CD4-positive, alpha-beta T cell treated with Interferon gamma for 1 hour (primary cell): Measurements from ENCODE around the gene NALF2.
A peak's percentile ranks its signal among the peaks of the same experiment; 100 is the strongest.

Experiments used
- DNase-seq: peaks from one replicate; pipeline ENCODE4 v3.0.0-alpha.2; 2020

The NALF2 gene

DNA sequence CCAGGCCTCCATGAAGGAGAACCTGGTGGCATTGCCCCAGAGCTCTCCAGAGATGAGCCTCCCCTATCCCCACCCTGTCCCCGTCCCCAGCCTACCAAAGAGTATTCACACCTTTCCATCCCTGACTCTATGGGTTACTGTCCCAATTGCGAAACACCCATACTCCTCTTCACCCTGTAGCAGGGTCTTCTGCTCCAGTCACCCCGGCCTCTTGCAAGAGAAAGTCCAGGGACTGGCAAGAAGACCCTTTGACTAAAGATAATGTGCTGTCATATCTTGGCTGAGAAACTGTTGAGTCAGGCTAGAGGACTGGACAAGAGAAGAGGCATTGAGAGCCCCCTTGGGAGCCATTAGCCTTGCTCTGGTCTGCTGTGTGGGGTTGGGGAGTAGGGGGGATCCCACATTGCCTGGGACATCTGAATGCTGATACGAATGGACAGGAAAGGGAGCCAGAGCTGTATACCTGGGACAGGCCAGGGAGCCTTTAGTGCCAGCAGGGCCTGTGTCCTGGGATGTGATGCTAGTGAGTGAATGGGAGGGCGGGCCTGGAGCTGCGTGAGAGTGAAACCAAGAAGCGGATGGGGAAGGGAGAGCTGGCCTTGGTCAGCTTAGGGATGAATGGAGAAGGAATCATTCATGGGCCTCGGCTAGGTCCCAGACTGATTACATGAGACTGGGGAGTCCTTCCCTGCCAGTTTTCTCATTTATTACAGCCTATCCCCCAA lies 27.1 kb downstream of the NALF2 start:
- no peak for DNase-seq

DNA sequence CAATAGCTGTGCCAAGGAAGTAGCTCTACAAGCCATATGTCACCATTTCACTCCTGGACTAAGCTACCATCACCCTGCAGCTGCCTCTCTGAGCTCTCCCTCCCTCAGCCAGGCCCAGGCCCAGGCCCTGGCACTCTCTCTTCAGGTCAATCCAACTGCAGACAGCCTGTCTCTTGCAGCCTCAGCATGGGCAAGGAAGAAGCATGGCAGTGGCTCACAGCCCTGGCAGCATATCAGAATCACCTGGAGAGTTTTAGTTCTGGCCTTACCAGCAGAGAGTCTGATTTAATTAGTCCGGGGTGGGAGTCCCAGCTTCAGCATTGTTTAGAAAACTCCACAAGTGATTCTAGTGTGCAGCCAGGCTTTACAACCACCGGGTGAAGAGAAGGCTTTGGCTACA lies 31.5 kb downstream of the NALF2 start:
- no peak for DNase-seq

DNA sequence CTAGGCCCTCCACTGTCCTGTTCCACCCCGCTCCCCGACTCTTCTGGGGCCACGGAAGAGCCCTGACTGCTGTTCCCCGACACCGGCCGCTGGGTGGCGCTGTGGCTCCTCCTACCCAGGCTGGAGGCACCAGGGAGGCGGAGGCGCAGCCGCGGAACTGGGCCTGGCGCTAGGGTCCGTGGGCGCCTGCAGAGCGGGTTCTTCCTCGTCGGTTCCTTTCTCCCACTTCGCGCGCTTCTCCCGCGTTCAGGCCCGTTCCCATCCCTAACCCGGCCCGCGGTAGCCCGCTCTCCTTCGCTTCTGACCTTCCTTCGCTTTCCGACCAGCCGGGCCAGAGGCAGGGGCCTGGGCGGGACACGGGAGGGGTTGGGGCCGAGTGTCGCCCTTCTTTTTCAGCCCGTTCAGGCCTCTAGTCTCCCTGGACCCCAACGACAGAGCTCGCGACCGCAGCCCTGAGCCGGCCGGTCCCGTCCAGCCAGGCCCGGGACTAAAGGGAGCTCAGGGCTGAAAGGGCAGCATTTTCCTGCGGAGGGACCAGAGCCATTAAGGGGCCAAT lies 34.3 kb downstream of the NALF2 start:
- peak; percentile 48 for DNase-seq

DNA sequence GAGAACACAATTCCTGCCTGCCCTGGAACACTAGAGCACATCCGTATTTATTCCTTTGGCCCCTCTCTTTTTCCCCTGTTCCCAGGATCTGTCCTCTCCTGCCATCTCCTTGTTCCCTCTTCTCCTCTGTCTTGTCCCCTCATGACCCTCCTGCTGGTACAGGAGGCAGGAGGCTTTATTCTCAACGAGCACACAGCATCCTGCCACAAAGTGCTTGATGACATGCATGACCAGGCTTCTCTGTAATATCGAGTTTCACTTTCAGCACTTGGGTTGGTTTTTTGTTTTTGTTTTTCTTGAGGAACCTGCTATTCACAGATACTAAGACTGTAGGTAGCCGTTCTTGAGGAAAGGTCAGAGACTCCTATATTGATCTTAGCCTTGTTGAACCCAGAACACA lies 35.3 kb downstream of the NALF2 start:
- no peak for DNase-seq

DNA sequence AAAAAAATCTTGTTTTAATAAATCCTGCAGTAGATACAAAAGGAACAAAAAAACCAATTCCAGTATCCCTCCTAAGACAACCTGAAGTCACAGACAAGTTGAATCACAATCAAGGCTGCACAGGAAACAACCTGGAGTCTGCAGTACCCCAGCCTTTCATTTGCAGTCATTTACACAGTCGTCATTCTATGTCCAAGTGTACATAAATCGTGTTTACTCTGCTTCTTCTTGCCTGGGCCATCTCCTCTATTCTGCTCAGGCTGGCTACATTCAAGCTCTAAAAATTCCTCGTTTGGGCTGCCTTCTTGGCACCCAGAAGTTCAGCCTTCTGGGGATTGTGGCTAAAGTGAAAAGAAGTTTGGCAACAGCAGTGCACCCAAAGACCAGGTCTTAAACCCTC lies 37.8 kb downstream of the NALF2 start:
- DNase-seq: no peak

DNA sequence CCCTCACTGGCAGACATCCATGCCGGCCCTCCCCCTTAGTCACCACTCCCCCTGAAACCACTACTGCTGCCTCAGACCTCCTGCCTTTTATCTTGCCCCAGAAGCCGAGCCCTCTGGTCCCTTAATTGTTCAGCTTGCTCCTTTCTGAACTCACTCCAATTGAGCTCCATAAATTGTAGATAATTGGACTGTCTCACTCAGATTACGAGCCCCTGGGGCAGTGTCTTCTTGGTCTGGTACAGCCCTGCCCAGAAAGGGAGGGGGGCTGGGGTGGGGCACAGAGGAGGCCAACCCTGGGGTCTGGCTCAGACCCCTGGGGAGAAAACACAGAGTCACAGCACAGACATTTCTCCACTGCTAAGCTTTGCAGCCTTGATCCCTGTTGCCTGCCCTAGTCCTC lies 39.4 kb downstream of the NALF2 start:
- no peak for DNase-seq

DNA sequence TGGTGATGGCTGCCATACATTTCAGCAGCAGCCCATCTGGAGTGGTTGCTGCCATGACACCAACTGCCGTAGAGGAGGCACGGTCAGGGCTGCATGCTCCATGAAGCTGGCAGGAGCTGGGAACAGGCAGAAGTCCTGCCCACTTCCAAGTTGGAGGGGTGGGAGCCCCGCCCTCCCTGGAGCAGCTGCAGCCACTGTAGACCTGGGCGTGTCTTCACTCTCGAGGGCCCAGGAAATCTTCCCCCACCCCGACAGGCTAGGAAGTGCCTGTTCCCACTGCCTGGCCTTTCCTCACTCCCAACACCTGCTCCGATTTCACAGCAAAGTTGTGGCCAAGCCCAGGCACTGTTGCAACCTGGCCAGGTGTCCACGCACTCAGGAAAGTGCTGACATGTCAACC lies 42.3 kb downstream of the NALF2 start:
- DNase-seq: no peak

DNA sequence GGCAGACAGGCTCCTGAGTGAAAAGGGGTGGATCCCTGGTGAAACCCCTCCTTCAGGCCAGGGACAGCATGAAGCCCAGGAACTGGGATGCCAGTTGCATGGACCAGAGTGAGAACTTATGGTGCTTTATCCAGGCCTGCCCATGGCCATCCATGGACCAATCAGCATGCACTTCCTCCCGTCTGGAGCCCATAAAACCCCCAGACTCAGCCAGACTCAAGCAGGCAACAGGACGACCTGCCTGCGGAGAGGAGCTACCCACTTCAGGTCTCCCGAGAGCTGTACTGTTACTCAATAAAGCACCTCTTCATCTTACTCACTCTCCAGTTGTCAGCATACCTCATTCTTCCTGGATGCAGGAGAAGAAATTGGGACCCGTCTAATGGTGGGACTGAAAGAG lies 42.9 kb downstream of the NALF2 start:
- no peak for DNase-seq

DNA sequence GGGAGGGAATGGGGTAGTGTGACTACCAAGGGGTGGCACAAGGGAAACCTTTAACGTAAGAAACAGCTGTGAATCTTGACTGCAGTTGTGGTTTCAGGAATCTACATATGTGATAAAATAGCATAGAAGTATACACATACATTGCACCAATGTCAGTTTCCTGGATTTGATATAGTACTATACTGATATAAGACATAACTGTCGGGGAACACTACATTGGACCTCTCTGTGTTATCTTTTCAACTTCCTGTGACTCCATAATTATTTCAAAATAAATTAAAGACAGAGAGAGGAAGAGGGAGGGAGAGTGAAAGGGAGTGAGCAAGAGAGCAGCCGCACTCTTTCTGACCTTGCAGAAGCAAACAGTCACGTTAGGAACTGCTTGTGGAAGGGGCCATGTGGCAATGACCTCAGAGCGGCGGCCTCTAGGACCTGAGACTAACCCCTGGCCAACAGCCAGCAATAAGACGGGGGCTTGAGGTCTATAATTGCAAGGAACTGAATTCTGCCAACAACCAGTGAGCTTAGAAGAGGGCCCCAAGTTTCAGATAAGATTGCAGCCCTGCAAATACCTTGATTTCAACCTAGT lies 47.4 kb downstream of the NALF2 start:
- DNase-seq: no peak

DNA sequence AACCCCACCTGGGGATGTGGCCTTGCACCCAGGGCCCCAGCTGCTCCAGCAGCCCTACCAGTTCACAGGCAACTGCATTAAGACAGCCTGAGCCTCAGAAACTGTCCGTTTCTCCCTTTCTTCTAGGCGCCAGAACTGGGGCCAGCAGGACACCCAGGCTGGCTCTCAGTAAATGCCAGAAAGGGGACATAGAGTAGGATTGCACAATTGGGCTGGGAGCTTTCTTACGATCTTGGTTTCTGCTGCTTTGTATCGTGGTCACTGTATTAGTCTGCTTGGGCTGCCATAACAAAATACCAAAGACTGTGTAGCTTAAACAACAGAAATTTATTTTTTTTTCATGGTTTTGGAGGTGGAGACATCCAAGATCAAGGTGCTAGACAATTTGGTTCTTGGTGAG lies 48.4 kb downstream of the NALF2 start:
- DNase-seq: no peak
